Naive B cell (primary cell): ENCODE measurements around the gene CCDC30. TPM values are rescaled to one million over a fixed set of nuclear protein-coding genes. Genes with fewer than 3 reads are reported as not detected.
"Not testable (repeated sequence)": the region's sequence is repeated elsewhere in the genome, so short reads cannot be mapped to it uniquely, and the experiment has no call there.

Experiments used
- ATAC-seq, 2 donors: fragments of 150-1000 bp; cut with Tn5 transposase; 2 replicates each; pipeline ENCODE4 v1.10.0; 2021; ENCODE audit warnings: low read depth in 2 of 2, mild to moderate bottlenecking in 2 of 2, moderate library complexity in 2 of 2
- DNase-seq: peaks from one replicate; pipeline ENCODE4 v3.0.0; 2022
- H3K27ac Mint-ChIP-seq, 6 donors: one replicate each; pipeline ENCODE4 v1.8.0; 2020 to 2022; ENCODE audit warnings: mild to moderate bottlenecking in 6 of 6, mixed read lengths in 6 of 6, moderate library complexity in 5 of 6, inconsistent platforms in 2 of 6
- H3K27me3 Mint-ChIP-seq, 3 donors: one replicate each; pipeline ENCODE4 v1.8.0; 2021 to 2022; ENCODE audit warnings: mixed read lengths in 3 of 3, mild to moderate bottlenecking in 1 of 3
- H3K36me3 Mint-ChIP-seq, 2 donors: one replicate each; pipeline ENCODE4 v1.8.0; 2020 to 2022; ENCODE audit warnings: mixed read lengths in 2 of 2, inconsistent platforms in 1 of 2, mild to moderate bottlenecking in 1 of 2
- H3K4me1 Mint-ChIP-seq, 3 donors: one replicate each; pipeline ENCODE4 v1.8.0; 2020 to 2022; ENCODE audit warnings: mixed read lengths in 3 of 3, inconsistent platforms in 1 of 3, mild to moderate bottlenecking in 1 of 3, moderate library complexity in 1 of 3
- H3K4me3 Mint-ChIP-seq, 8 donors: one replicate each; pipeline ENCODE4 v1.8.0; 2020 to 2022; ENCODE audit warnings: mild to moderate bottlenecking in 8 of 8, mixed read lengths in 8 of 8, moderate library complexity in 8 of 8, inconsistent platforms in 2 of 8
- H3K9me3 Mint-ChIP-seq, 7 donors: one replicate each; pipeline ENCODE4 v1.8.0; 2020 to 2022; ENCODE audit warnings: mixed read lengths in 7 of 7, mild to moderate bottlenecking in 5 of 7, inconsistent platforms in 2 of 7, moderate library complexity in 1 of 7
- polyA plus RNA-seq, 6 donors: library from polyadenylated mRNA; unstranded; fragments of 300-500 nt; fragmentation: Illumina TruSeq; gene quantifications; one replicate each; pipeline ENCODE4 v1.2.3, GENCODE V29; 2021; ENCODE audit warnings: low read depth in 6 of 6

Gene CCDC30
- polyA plus RNA-seq, 6 donors from 2014 or later: 0.72 to 4.0 (median 1.3) TPM

DNA sequence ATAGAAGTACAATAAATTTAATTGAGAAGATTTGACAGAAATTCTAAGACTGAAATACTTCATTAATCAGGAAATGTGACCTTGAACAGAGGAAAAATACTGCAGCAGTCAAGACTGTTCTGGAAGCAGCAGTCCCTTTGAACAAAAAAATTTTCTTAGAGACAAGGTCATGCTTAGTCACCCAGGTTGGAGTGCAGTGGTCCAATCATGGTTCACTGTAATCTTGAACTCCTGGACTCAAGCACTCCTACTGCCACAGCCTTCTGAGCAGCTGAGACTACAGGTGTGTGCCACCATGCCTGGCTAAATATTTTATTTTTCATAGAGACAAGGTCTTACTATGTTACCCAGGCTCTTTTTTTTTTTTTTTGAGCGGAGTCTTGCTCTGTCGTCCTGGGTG lies 1.9 kb upstream of the CCDC30 start:
- no peaks in the 10 kb centered on the region for H3K27me3 Mint-ChIP-seq
- no peaks in the 10 kb centered on the region for H3K9me3 Mint-ChIP-seq
- peaks cover 14 to 26% of the 10 kb centered on the region in 2 donors for H3K36me3 Mint-ChIP-seq
- peak overlapping the region in 2 of 8 donors; percentile 9 to 40 for H3K4me3 Mint-ChIP-seq
- H3K27ac Mint-ChIP-seq: peak overlapping the region in 3 of 6 donors; percentile 98 to 99 (median 98)
- ATAC-seq (no peak), DNase-seq (no peak)
- H3K4me1 Mint-ChIP-seq: peaks cover 25 to 51% (median 47%) of the 10 kb centered on the region in 3 donors

GRCh38 chr1:42463921-42464320 lies 835 bp downstream of the CCDC30 start:
- peaks cover 13 to 34% (median 30%) of the 10 kb centered on the region in 3 donors for H3K4me1 Mint-ChIP-seq
- H3K4me3 Mint-ChIP-seq: peak overlapping the region; percentile 82 to 96 (median 92)
- no peak for ATAC-seq
- no peaks in the 10 kb centered on the region for H3K27me3 Mint-ChIP-seq
- DNase-seq: no peak
- peaks cover 8 to 15% of the 10 kb centered on the region in 2 donors for H3K36me3 Mint-ChIP-seq
- peak overlapping the region; percentile 98 to 99 (median 98) for H3K27ac Mint-ChIP-seq
- no peaks in the 10 kb centered on the region for H3K9me3 Mint-ChIP-seq

DNA sequence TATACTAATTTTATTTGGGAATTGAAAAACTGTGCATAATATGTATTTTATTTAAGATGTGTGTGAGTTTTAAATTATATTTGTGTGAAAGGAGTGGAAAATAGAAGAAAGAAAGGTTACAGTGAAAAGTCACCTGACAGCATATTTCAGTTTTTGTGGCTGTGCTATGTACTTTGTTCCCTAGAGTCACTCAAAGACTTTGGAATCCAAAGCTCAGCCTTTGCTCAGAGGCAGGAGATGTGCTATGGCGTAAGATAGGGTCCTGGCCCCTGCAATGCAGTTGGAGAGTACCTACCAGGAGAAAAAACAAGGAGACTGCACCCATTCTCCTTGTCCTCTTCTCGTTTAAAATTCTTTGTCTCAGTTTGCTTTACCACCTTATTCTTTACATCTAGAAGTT lies 2.9 kb downstream of the CCDC30 start:
- Mint-ChIP-seq H3K4me3 (no peak overlapping the region), H3K9me3 (no peaks in the 10 kb centered on the region), H3K27me3 (no peaks in the 10 kb centered on the region), H3K4me1 (peaks cover 8 to 26% (median 24%) of the 10 kb centered on the region in 3 donors), H3K27ac (peak overlapping the region in 1 of 6 donors; percentile 22), H3K36me3 (peaks cover 0 to 15% of the 10 kb centered on the region in 2 donors)
- ATAC-seq: no peak
- DNase-seq: no peak

GRCh38 chr1:42469727-42470126 lies 6.6 kb downstream of the CCDC30 start:
- Mint-ChIP-seq H3K27me3 (no peaks in the 10 kb centered on the region), H3K9me3 (no peaks in the 10 kb centered on the region), H3K4me3 (no peak overlapping the region), H3K36me3 (peaks cover 0 to 15% of the 10 kb centered on the region in 2 donors), H3K27ac (no peak overlapping the region), H3K4me1 (no peaks in the 10 kb centered on the region)
- DNase-seq (no peak), ATAC-seq (no peak)

- Mint-ChIP-seq H3K36me3 (no peaks in the 10 kb centered on the region), H3K27me3 (no peaks in the 10 kb centered on the region), H3K4me3 (no peak overlapping the region), H3K4me1 (no peaks in the 10 kb centered on the region), H3K27ac (no peak overlapping the region), H3K9me3 (no peaks in the 10 kb centered on the region)
- no peak for ATAC-seq
- DNase-seq: no peak
These were observed 13.5 kb downstream of the CCDC30 start for GRCh38 chr1:42476605-42477004.

DNA sequence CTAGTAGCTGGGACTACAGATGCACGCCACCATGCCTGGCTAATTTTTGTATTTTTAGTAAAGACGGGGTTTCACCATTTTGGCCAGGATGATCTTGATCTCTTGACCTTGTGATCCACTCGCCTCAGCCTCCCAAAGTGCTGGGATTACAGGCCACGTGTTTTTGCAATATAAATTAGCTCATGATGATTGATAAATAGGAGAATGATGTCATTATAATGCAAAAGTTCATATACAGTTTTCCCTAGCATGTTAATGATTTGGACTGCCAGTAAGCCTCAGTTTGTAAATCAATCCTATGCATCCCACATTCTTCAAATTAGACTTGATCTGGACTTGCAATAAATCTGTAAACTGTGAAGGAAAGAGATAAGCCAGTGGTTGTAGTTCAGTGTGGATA lies 14.3 kb downstream of the CCDC30 start:
- not testable (repeated sequence) for H3K4me1 Mint-ChIP-seq, DNase-seq, H3K36me3 Mint-ChIP-seq, H3K4me3 Mint-ChIP-seq, H3K27ac Mint-ChIP-seq, H3K27me3 Mint-ChIP-seq, ATAC-seq, H3K9me3 Mint-ChIP-seq

- no peak overlapping the region for H3K27ac Mint-ChIP-seq
- peaks cover 3% of the 10 kb centered on the region in 2 donors for H3K36me3 Mint-ChIP-seq
- H3K9me3 Mint-ChIP-seq: no peaks in the 10 kb centered on the region
- H3K27me3 Mint-ChIP-seq: no peaks in the 10 kb centered on the region
- H3K4me3 Mint-ChIP-seq: no peak overlapping the region
- DNase-seq: no peak
- H3K4me1 Mint-ChIP-seq: no peaks in the 10 kb centered on the region
- no peak for ATAC-seq
These were observed 14.7 kb downstream of the CCDC30 start for GRCh38 chr1:42477775-42478174.

- no peaks in the 10 kb centered on the region for H3K4me1 Mint-ChIP-seq
- peak overlapping the region in 2 of 6 donors; percentile 34 to 44 for H3K27ac Mint-ChIP-seq
- no peak for DNase-seq
- no peaks in the 10 kb centered on the region for H3K9me3 Mint-ChIP-seq
- ATAC-seq: no peak
- no peak overlapping the region for H3K4me3 Mint-ChIP-seq
- no peaks in the 10 kb centered on the region for H3K27me3 Mint-ChIP-seq
- H3K36me3 Mint-ChIP-seq: peaks cover 8 to 11% of the 10 kb centered on the region in 2 donors
These were observed 16.5 kb downstream of the CCDC30 start for GRCh38 chr1:42479621-42480020.

- ATAC-seq: no peak
- Mint-ChIP-seq H3K4me1 (no peaks in the 10 kb centered on the region), H3K4me3 (no peak overlapping the region), H3K9me3 (no peaks in the 10 kb centered on the region), H3K36me3 (peaks cover 8 to 16% of the 10 kb centered on the region in 2 donors), H3K27me3 (no peaks in the 10 kb centered on the region), H3K27ac (no peak overlapping the region)
- DNase-seq: no peak
These were observed 17.8 kb downstream of the CCDC30 start for GRCh38 chr1:42480921-42481320.

- DNase-seq: no peak
- Mint-ChIP-seq H3K9me3 (peaks cover 0 to 3% (median 0%) of the 10 kb centered on the region in 7 donors), H3K4me3 (no peak overlapping the region), H3K27me3 (no peaks in the 10 kb centered on the region), H3K27ac (peak overlapping the region in 1 of 6 donors; percentile 3), H3K36me3 (peaks cover 16 to 22% of the 10 kb centered on the region in 2 donors), H3K4me1 (no peaks in the 10 kb centered on the region)
- ATAC-seq: no peak
These were observed 19.6 kb downstream of the CCDC30 start for GRCh38 chr1:42482635-42483153.

GRCh38 chr1:42484382-42484781 lies 21.3 kb downstream of the CCDC30 start:
- Mint-ChIP-seq H3K27ac (no peak overlapping the region), H3K36me3 (peaks cover 18 to 22% of the 10 kb centered on the region in 2 donors), H3K27me3 (no peaks in the 10 kb centered on the region), H3K9me3 (peaks cover 0 to 3% (median 0%) of the 10 kb centered on the region in 7 donors), H3K4me3 (no peak overlapping the region), H3K4me1 (no peaks in the 10 kb centered on the region)
- DNase-seq (no peak), ATAC-seq (no peak)

DNA sequence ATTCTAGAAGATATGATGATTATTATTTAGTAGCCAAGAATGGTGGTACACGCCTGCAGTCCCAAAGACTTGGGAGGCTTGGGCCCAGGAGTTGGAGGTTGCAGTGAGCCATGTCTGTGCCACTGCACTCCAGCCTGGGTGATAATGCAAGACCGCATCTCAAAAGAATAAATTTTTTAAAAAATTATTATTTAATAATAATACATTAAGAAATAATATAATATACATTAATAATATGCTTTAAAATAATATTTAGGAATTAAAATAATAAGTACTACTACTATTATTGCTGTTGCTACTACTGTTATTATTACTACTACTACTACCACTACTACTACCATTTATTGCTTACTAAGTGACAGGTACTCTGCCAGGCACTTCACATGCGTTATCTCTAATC lies 27.2 kb downstream of the CCDC30 start:
- Mint-ChIP-seq H3K27ac (no peak overlapping the region), H3K27me3 (no peaks in the 10 kb centered on the region), H3K4me3 (no peak overlapping the region), H3K36me3 (peaks cover 11 to 28% of the 10 kb centered on the region in 2 donors), H3K4me1 (no peaks in the 10 kb centered on the region), H3K9me3 (peaks cover 0 to 17% (median 8%) of the 10 kb centered on the region in 7 donors)
- DNase-seq (no peak), ATAC-seq (no peak)

- not testable (repeated sequence) for DNase-seq, H3K4me1 Mint-ChIP-seq, H3K27ac Mint-ChIP-seq, H3K27me3 Mint-ChIP-seq, ATAC-seq, H3K4me3 Mint-ChIP-seq
- Mint-ChIP-seq H3K36me3 (peaks cover 24 to 33% of the 10 kb centered on the region in 2 donors), H3K9me3 (peaks cover 8 to 54% (median 40%) of the 10 kb centered on the region in 7 donors)
These were observed 38.9 kb downstream of the CCDC30 start for GRCh38 chr1:42502031-42502430.

- H3K4me1 Mint-ChIP-seq: no peaks in the 10 kb centered on the region
- peaks cover 30 to 37% of the 10 kb centered on the region in 2 donors for H3K36me3 Mint-ChIP-seq
- H3K27ac Mint-ChIP-seq: no peak overlapping the region
- no peak for ATAC-seq
- peaks cover 8 to 69% (median 49%) of the 10 kb centered on the region in 7 donors for H3K9me3 Mint-ChIP-seq
- DNase-seq: no peak
- no peak overlapping the region for H3K4me3 Mint-ChIP-seq
- H3K27me3 Mint-ChIP-seq: no peaks in the 10 kb centered on the region
These were observed 41.5 kb downstream of the CCDC30 start for GRCh38 chr1:42504535-42505128.
